ENCODE measurements around the gene IL18R1. TPM values are rescaled to one million over a fixed set of nuclear protein-coding genes. Genes with fewer than 3 reads are reported as not detected.

IL18R1 gene
- total and polyA plus RNA-seq, 2 experiments from 2014 or later, result 19.7 to 25.5 TPM

GRCh38 chr2:102369866-102370265 lies 14.3 kb downstream of the IL18R1 start:
- no peak overlapping the region for H3K4me2 ChIP-seq
- no peak overlapping the region for H2AFZ ChIP-seq
- 84% methylated on average over 1 of the region's 1 CpG for WGBS (ENCODE audit: low lambda C conversion rate, missing lambda C conversion rate)
- no peaks in the 10 kb centered on the region for H3K27me3 ChIP-seq
- no peaks in the 10 kb centered on the region for H3K4me1 ChIP-seq (ENCODE audit: insufficient read depth)
- no peaks in the 10 kb centered on the region for H3K9me2 ChIP-seq (replicated peaks; ENCODE audit: insufficient read depth)
- H3K36me3 ChIP-seq (replicated peaks; ENCODE audit: insufficient read depth, low read depth), result no peaks in the 10 kb centered on the region
- H4K20me1 ChIP-seq (ENCODE audit: insufficient read depth, poor library complexity, severe bottlenecking), result no peaks in the 10 kb centered on the region
- no peak for DNase-seq (ENCODE audit: low spot score)
- H3K27ac ChIP-seq, result no peak overlapping the region
- no peak for TF ChIP-seq EZH2 (IDR thresholded peaks at IDR 0.05; ENCODE audit: borderline replicate concordance)
- no peak for TF ChIP-seq CTCF (IDR thresholded peaks at IDR 0.05; ENCODE audit: poor library complexity)
- no peak for TF ChIP-seq EZH2phosphoT487 (IDR thresholded peaks at IDR 0.05; ENCODE audit: low read depth, severe bottlenecking, unreplicated experiment)
- H3K79me2 ChIP-seq, result no peaks in the 10 kb centered on the region
- H3K4me3 ChIP-seq, result no peak overlapping the region
- H3K9me3 ChIP-seq (ENCODE audit: low read depth), result peaks cover 5% of the 10 kb centered on the region

GRCh38 chr2:102376052-102376591 lies 20.5 kb downstream of the IL18R1 start:
- no peak overlapping the region for H2AFZ ChIP-seq
- H3K9me3 ChIP-seq (ENCODE audit: low read depth), result no peaks in the 10 kb centered on the region
- 77% methylated on average over 1 of the region's 1 CpG for whole genome bisulfite sequencing (ENCODE audit: low lambda C conversion rate, missing lambda C conversion rate)
- DNase-seq (ENCODE audit: low spot score), result no peak
- H3K4me1 ChIP-seq (ENCODE audit: insufficient read depth), result no peaks in the 10 kb centered on the region
- no peaks in the 10 kb centered on the region for H3K79me2 ChIP-seq
- H4K20me1 ChIP-seq (ENCODE audit: insufficient read depth, poor library complexity, severe bottlenecking), result no peaks in the 10 kb centered on the region
- no peaks in the 10 kb centered on the region for H3K36me3 ChIP-seq (replicated peaks; ENCODE audit: insufficient read depth, low read depth)
- H3K4me2 ChIP-seq, result no peak overlapping the region
- TF ChIP-seq EZH2 (IDR thresholded peaks at IDR 0.05; ENCODE audit: borderline replicate concordance), result no peak
- TF ChIP-seq EZH2phosphoT487 (IDR thresholded peaks at IDR 0.05; ENCODE audit: low read depth, severe bottlenecking, unreplicated experiment), result no peak
- TF ChIP-seq CTCF (IDR thresholded peaks at IDR 0.05; ENCODE audit: poor library complexity), result no peak
- H3K9me2 ChIP-seq (replicated peaks; ENCODE audit: insufficient read depth), result no peaks in the 10 kb centered on the region
- H3K27me3 ChIP-seq, result no peaks in the 10 kb centered on the region
- H3K4me3 ChIP-seq, result no peak overlapping the region
- no peak overlapping the region for H3K27ac ChIP-seq

GRCh38 chr2:102383722-102384121 lies 28.1 kb downstream of the IL18R1 start:
- no peak for TF ChIP-seq EZH2 (IDR thresholded peaks at IDR 0.05; ENCODE audit: borderline replicate concordance)
- no peak for TF ChIP-seq EZH2phosphoT487 (IDR thresholded peaks at IDR 0.05; ENCODE audit: low read depth, severe bottlenecking, unreplicated experiment)
- no peak for TF ChIP-seq CTCF (IDR thresholded peaks at IDR 0.05; ENCODE audit: poor library complexity)
- Histone ChIP-seq H4K20me1 (ENCODE audit: insufficient read depth, poor library complexity, severe bottlenecking) (no peaks in the 10 kb centered on the region), H3K36me3 (replicated peaks; ENCODE audit: insufficient read depth, low read depth) (no peaks in the 10 kb centered on the region), H3K4me1 (ENCODE audit: insufficient read depth) (no peaks in the 10 kb centered on the region), H3K9me2 (replicated peaks; ENCODE audit: insufficient read depth) (no peaks in the 10 kb centered on the region), H3K9me3 (ENCODE audit: low read depth) (no peaks in the 10 kb centered on the region), H3K4me2 (no peak overlapping the region), H3K27ac (no peak overlapping the region), H3K4me3 (no peak overlapping the region), H3K79me2 (no peaks in the 10 kb centered on the region), H3K27me3 (no peaks in the 10 kb centered on the region), H2AFZ (no peak overlapping the region)
- no peak for DNase-seq (ENCODE audit: low spot score)

GRCh38 chr2:102385522-102385921 lies 29.9 kb downstream of the IL18R1 start:
- Histone ChIP-seq H3K4me3 (no peak overlapping the region), H3K36me3 (replicated peaks; ENCODE audit: insufficient read depth, low read depth) (no peaks in the 10 kb centered on the region), H3K9me2 (replicated peaks; ENCODE audit: insufficient read depth) (no peaks in the 10 kb centered on the region), H2AFZ (no peak overlapping the region), H3K4me1 (ENCODE audit: insufficient read depth) (no peaks in the 10 kb centered on the region), H3K4me2 (no peak overlapping the region), H3K27ac (no peak overlapping the region), H3K9me3 (ENCODE audit: low read depth) (no peaks in the 10 kb centered on the region), H4K20me1 (ENCODE audit: insufficient read depth, poor library complexity, severe bottlenecking) (no peaks in the 10 kb centered on the region), H3K79me2 (no peaks in the 10 kb centered on the region), H3K27me3 (no peaks in the 10 kb centered on the region)
- no peak for TF ChIP-seq EZH2 (IDR thresholded peaks at IDR 0.05; ENCODE audit: borderline replicate concordance)
- no peak for TF ChIP-seq EZH2phosphoT487 (IDR thresholded peaks at IDR 0.05; ENCODE audit: low read depth, severe bottlenecking, unreplicated experiment)
- no peak for TF ChIP-seq CTCF (IDR thresholded peaks at IDR 0.05; ENCODE audit: poor library complexity)
- 76% methylated on average over 1 of the region's 1 CpG for WGBS (ENCODE audit: low lambda C conversion rate, missing lambda C conversion rate)
- no peak for DNase-seq (ENCODE audit: low spot score)

Data from hepatocyte (in vitro differentiated cells).